Neural progenitor cell (in vitro differentiated cells): ENCODE results near the gene TRAPPC12.

Experiments
- EZH2 ChIP-seq: fragments of 200-600 bp; sonication (generic); IDR thresholded peaks from 2 replicates; pipeline ENCODE4 v1.6.1; 2017; ENCODE audit warnings: antibody characterized with exemption, mild to moderate bottlenecking, moderate library complexity
- EZH2phosphoT487 ChIP-seq: fragments of 200-600 bp; sonication (generic); IDR thresholded peaks from 2 replicates; pipeline ENCODE4 v1.6.1; 2017; ENCODE audit warnings: antibody characterized with exemption
- TF ChIP-seq, protein P1 (sequence below): fragments of 200-600 bp; sonication (generic); IDR thresholded peaks from 2 replicates; pipeline ENCODE4 v1.5.1; 2017; ENCODE audit warnings: antibody characterized with exemption, mild to moderate bottlenecking

DNA sequence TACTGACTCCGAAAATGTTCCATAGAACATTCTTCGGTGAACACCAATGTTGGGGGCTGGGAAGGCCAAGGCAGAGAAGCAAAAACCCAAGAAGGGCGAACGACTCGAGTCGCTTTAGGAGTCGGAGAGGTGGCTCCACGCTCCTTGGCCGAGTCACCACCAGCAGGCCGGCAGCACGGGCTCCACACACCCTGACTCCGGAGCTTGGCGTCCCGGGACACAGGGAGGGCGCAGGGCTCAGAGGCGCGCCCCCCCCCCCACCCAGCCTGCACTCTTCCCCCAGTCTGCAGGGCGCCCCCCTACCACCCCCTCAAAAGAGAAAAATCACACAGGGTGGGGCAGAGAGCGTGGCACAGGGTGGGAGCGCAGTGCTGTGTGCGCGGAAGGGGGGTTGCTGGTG lies 147.4 kb downstream of the TRAPPC12 start:
- TF ChIP-seq EZH2 (no peak), EZH2phosphoT487 (no peak)
- TF ChIP-seq, protein P1, sequence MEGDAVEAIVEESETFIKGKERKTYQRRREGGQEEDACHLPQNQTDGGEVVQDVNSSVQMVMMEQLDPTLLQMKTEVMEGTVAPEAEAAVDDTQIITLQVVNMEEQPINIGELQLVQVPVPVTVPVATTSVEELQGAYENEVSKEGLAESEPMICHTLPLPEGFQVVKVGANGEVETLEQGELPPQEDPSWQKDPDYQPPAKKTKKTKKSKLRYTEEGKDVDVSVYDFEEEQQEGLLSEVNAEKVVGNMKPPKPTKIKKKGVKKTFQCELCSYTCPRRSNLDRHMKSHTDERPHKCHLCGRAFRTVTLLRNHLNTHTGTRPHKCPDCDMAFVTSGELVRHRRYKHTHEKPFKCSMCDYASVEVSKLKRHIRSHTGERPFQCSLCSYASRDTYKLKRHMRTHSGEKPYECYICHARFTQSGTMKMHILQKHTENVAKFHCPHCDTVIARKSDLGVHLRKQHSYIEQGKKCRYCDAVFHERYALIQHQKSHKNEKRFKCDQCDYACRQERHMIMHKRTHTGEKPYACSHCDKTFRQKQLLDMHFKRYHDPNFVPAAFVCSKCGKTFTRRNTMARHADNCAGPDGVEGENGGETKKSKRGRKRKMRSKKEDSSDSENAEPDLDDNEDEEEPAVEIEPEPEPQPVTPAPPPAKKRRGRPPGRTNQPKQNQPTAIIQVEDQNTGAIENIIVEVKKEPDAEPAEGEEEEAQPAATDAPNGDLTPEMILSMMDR, result no peak
